ENCODE measurements around the gene EIF1AD.

GRCh38 chr11:66046901-66047300 is 44.9 kb upstream of the EIF1AD start:
- TF ChIP-seq CTCF (IDR thresholded peaks at IDR 0.05) (no peak), POLR2A (IDR thresholded peaks at IDR 0.05) (no peak)
